K562 (cell line): ENCODE results near the gene VSTM5. TPM values are rescaled to one million over a fixed set of nuclear protein-coding genes. Genes with fewer than 3 reads are reported as not detected.

Experiments used
- ATAC-seq: fragments of 200-7000 bp; cut with Tn5 transposase; 3 replicates; pipeline ENCODE4 v1.9.1; 2020; ENCODE audit warnings: moderate library complexity
- Bru-seq: library from RNA; stranded (reverse); fragments of 400-500 nt; gene quantifications from one replicate; lab custom pipeline; 2021; lab: Mats Ljungman, UMichigan
- BruChase-seq, 2 experiments: library from RNA; stranded (reverse); fragments of 400-500 nt; gene quantifications; one replicate each; lab custom pipeline; 2021; lab: Mats Ljungman, UMichigan
- BruUV-seq: library from RNA; stranded (reverse); fragments of 400-500 nt; replicated peaks from 2 replicates; lab custom pipeline; 2021; lab: Mats Ljungman, UMichigan
- CTCF ChIA-PET: fragments of 300-600 bp; formaldehyde crosslinking; extraction: SDS; loops from one replicate; lab custom pipeline; 2021; ENCODE audit warnings: low intra/inter-chr PET ratio; lab: Yijun Ruan, JAX
- POLR2A ChIA-PET: fragments of 300-600, 350-650 bp; sonication (Branson Sonifier 250); formaldehyde crosslinking; extraction: SDS; loops from one replicate; lab custom pipeline; 2021; ENCODE audit warnings: antibody characterized with exemption, inconsistent platforms; lab: Yijun Ruan, JAX
- DNase-seq, 4 experiments: peaks; one replicate each; pipeline versions ENCODE4 v3.0.0 to v3.0.0-alpha.2; 2011 to 2018; ENCODE audit warnings: low spot score in 3 of 4, mixed read lengths in 3 of 4; ENCODE audit errors: extremely low read depth in 1 of 4
- FAIRE-seq: peaks from 2 replicates; lab custom pipeline; 2011; peaks lifted over from hg19 to GRCh38; lab: Jason Lieb, UNC
- H2AFZ ChIP-seq: 2 replicates; pipeline ENCODE4 v1.6.0; 2011; ENCODE audit warnings: low read depth, low read length, control low read depth, inconsistent platforms
- H3K27ac ChIP-seq: fragments of 200-600 bp; 3 replicates; pipeline ENCODE4 v1.8.0; 2011; ENCODE audit warnings: low read depth, mild to moderate bottlenecking, control low read depth, inconsistent platforms, low read length, moderate library complexity, mixed read lengths; ENCODE audit errors: extremely low read depth
- H3K27me3 ChIP-seq, 2 experiments: fragments of 300-600 bp in 1 of 2; 2 replicates in 1 of 2; 3 replicates in 1 of 2; pipeline versions ENCODE4 v1.6.0 to v1.8.0; 2011; ENCODE audit warnings: inconsistent platforms in 2 of 2, low read length in 2 of 2, mild to moderate bottlenecking in 1 of 2, mixed read lengths in 1 of 2, moderate library complexity in 1 of 2; ENCODE audit not compliant: control insufficient read depth in 2 of 2, insufficient read depth in 2 of 2
- H3K36me3 ChIP-seq: fragments of 300-600 bp; 3 replicates; pipeline ENCODE4 v1.8.0; 2011; ENCODE audit warnings: mild to moderate bottlenecking, low read length, inconsistent platforms; ENCODE audit not compliant: control insufficient read depth, insufficient read depth
- H3K4me1 ChIP-seq, 2 experiments: fragments of 200-600 bp in 1 of 2; replicated peaks in 1 of 2; 2 replicates in 1 of 2; 3 replicates in 1 of 2; pipeline versions ENCODE4 v1.5.1 to v1.8.0; 2011; ENCODE audit warnings: inconsistent platforms in 2 of 2, low read length in 2 of 2, mild to moderate bottlenecking in 1 of 2, mixed read lengths in 1 of 2, moderate library complexity in 1 of 2; ENCODE audit not compliant: control insufficient read depth in 2 of 2, insufficient read depth in 2 of 2
- H3K4me2 ChIP-seq: 2 replicates; pipeline ENCODE4 v1.6.1; 2011; ENCODE audit warnings: low read length, control low read depth, inconsistent platforms, mixed read lengths; ENCODE audit not compliant: insufficient read depth
- H3K4me3 ChIP-seq: fragments of 200-600 bp; sonication (generic), shearing (Covaris generic); 2 replicates; pipeline ENCODE4 v1.5.1; 2016; ENCODE audit warnings: control low read depth, inconsistent platforms
- H3K79me2 ChIP-seq: fragments of 200-600 bp; 3 replicates; pipeline ENCODE4 v1.8.0; 2011; ENCODE audit warnings: low read length, inconsistent platforms; ENCODE audit not compliant: control insufficient read depth, insufficient read depth
- H3K9ac ChIP-seq, 2 experiments: 2 replicates each; pipeline versions ENCODE4 v1.6.0 to v1.6.1; 2011; ENCODE audit warnings: low read depth in 2 of 2, low read length in 2 of 2, control low read depth in 1 of 2, inconsistent platforms in 1 of 2, mild to moderate bottlenecking in 1 of 2, mixed read lengths in 1 of 2; ENCODE audit not compliant: insufficient read depth in 1 of 2
- H3K9me1 ChIP-seq: one replicate; pipeline ENCODE4 v1.6.0; 2011; ENCODE audit warnings: inconsistent platforms, mild to moderate bottlenecking, low read length, moderate library complexity; ENCODE audit not compliant: control insufficient read depth, insufficient read depth
- H3K9me3 ChIP-seq: replicated peaks from 2 replicates; pipeline ENCODE4 v1.5.1; 2011; ENCODE audit warnings: low read depth, low read length, inconsistent platforms; ENCODE audit not compliant: control insufficient read depth, insufficient read depth
- H4K20me1 ChIP-seq: replicated peaks from 2 replicates; pipeline ENCODE4 v1.6.1; 2011; ENCODE audit warnings: low read length, inconsistent platforms, mixed read lengths; ENCODE audit not compliant: control insufficient read depth, insufficient read depth
- SFPQ ChIP-seq: fragments of 200-400 bp; formaldehyde crosslinking; IDR thresholded peaks from 2 replicates; pipeline ENCODE4 v1.6.1; 2017; ENCODE audit warnings: mild to moderate bottlenecking, low read depth, low read length, moderate library complexity
- ZNF740 ChIP-seq, 3 experiments: fragments of 200-800 bp in 1 of 3; sonication (Bioruptor generic) in 1 of 3; sonication (generic) in 1 of 3; formaldehyde crosslinking in 1 of 3; IDR thresholded peaks; 2 replicates each; pipeline versions ENCODE4 v1.6.1 to v1.8.0; 2016 to 2022; ENCODE audit warnings: mild to moderate bottlenecking in 2 of 3, missing compliant biosample characterization in 2 of 3, missing genetic modification characterization in 2 of 3, missing genetic modification reagents in 1 of 3
- WGBS: fragments of 100-300 bp; shearing (Covaris generic); methylation state at CpG from one replicate; pipeline ENCODE4 v1.1.6; 2016; ENCODE audit warnings: low coverage, mixed read lengths; ENCODE audit not compliant: insufficient coverage; ENCODE audit errors: missing lambda C conversion rate; 5-methylcytosine and 5-hydroxymethylcytosine counted together
- in situ Hi-C: fragments of 300-500 bp; cut with MboI; formaldehyde crosslinking; loops from 4 replicates; pipeline ENCODE4 v1.15.0; 2018; ENCODE audit warnings: inconsistent platforms, mixed read lengths
- intact Hi-C: fragments of 100-400 bp; cut with micrococcal nuclease; formaldehyde crosslinking; loops from 2 replicates; pipeline ENCODE4 v1.14.2; 2022
- long read RNA-seq, 3 experiments: library from polyadenylated mRNA in 2 of 3; library from RNA in 1 of 3; unstranded in 2 of 3; stranded (forward) in 1 of 3; transcript quantifications; one replicate each; pipeline ENCODE4 v2.0.0, GENCODE V29; 2019 to 2022
- polyA minus RNA-seq, 3 experiments: library from RNA; depleted of rRNA, polyadenylated mRNA; stranded (reverse); fragments of >200 nt; gene quantifications; 2 replicates each; pipeline ENCODE4 v1.2.3, GENCODE V29; 2011
- polyA plus RNA-seq, 8 experiments: library from polyadenylated mRNA; depleted of rRNA in 4 of 8; stranded (reverse) in 5 of 8; unstranded in 3 of 8; fragments of >200 nt; fragmentation: Nextera tagmentation in 2 of 8; fragmentation: Illumina TruSeq in 1 of 8; extraction: Ambion mirVana in 2 of 8; extraction: Trizol in 1 of 8; gene quantifications; 2 replicates each; pipeline versions ENCODE4 v1.2.1 to v1.2.3, GENCODE V29; 2011 to 2014; ENCODE audit warnings: inconsistent platforms in 1 of 8, missing spikeins in 1 of 8
- total RNA-seq, 7 experiments: library from RNA; depleted of rRNA in 6 of 7; stranded (reverse); fragments of >200 nt in 6 of 7; fragmentation: Illumina TruSeq in 2 of 7; extraction: Trizol in 2 of 7; gene quantifications; 2 replicates each; pipeline versions ENCODE4 v1.2.1 to v1.2.3, GENCODE V29; 2011 to 2021; ENCODE audit warnings: low replicate concordance in 1 of 7

Gene VSTM5
- total RNA-seq (2011; cell fraction: chromatin; rRNA removed; ENCODE audit: low replicate concordance): not detected in 2 replicates
- not detected in 2 replicates for total RNA-seq (2011; cell fraction: nucleolus; rRNA removed)
- not detected in 2 replicates for total RNA-seq (2011; cell fraction: nucleoplasm; rRNA removed)
- not detected in 2 replicates for total RNA-seq (2014; rRNA removed)
- not detected in 2 replicates for total RNA-seq (2014; rRNA removed; fragmentation: Illumina TruSeq; extraction: Trizol)
- total RNA-seq (2015; rRNA removed; fragmentation: Illumina TruSeq; extraction: Trizol): not detected in 2 replicates
- not detected in 2 replicates for total RNA-seq (2021)
- not detected in 2 replicates for polyA plus RNA-seq (2011; rRNA removed)
- not detected in 2 replicates for polyA plus RNA-seq (2011; cell fraction: cytosol; rRNA removed)
- polyA plus RNA-seq (2011; cell fraction: nucleus; rRNA removed): not detected in 2 replicates
- polyA plus RNA-seq (2012): 0.03 TPM in 1 of 2 replicates, not detected in the other
- polyA plus RNA-seq (2014; fragmentation: Illumina TruSeq; extraction: Trizol): not detected in 2 replicates
- polyA plus RNA-seq (2014; fragmentation: Nextera tagmentation; extraction: Ambion mirVana): under 1 TPM in 1 of 2 experiments, not detected in 1; 0.01 TPM
- polyA plus RNA-seq (2014; rRNA removed): not detected in 2 replicates
- not detected in 2 replicates for polyA minus RNA-seq (2011; rRNA and poly(A)+ RNA removed)
- not detected in 2 replicates for polyA minus RNA-seq (2011; cell fraction: cytosol; rRNA and poly(A)+ RNA removed)
- not detected in 2 replicates for polyA minus RNA-seq (2011; cell fraction: nucleus; rRNA and poly(A)+ RNA removed)
- percentile 13 among the genes with signal in this experiment for Bru-seq, nascent RNA
- BruChase-seq, experiment 1, labeled RNA remaining after a 2-hour chase: percentile 14 among the genes with signal in this experiment
- percentile 3 among the genes with signal in this experiment for BruChase-seq, experiment 2, labeled RNA remaining after a 6-hour chase
- long read RNA-seq, experiment 1: 0 reads
- long read RNA-seq, experiment 2: 0 reads
- long read RNA-seq, experiment 3: 0 reads

- peaks cover 5 to 38% of the 10 kb centered on the region in 2 experiments; a peak in 3 of 5 replicates for H3K27me3 ChIP-seq
- TF ChIP-seq SFPQ (no peak), ZNF740 (CRISPR knock-in tag; IDR thresholded peaks at IDR 0.05) (no peak), ZNF740 (tag; IDR thresholded peaks at IDR 0.05) (peak in 1 of 2 experiments; percentile 77; a peak in 2 of 4 replicates)
- H3K27ac ChIP-seq: no peak within 1 kb of the TSS; the same call in 2 of the 3 replicates
- H3K79me2 ChIP-seq: no peaks in the 10 kb centered on the region
- FAIRE-seq (no peak), ATAC-seq (no peak), DNase-seq (no peak)
- peak within 1 kb of the TSS in 1 of 2 experiments; percentile 70; a peak in 2 of 4 replicates for H3K9ac ChIP-seq
- no peaks in the 10 kb centered on the region for H3K9me3 ChIP-seq
- H3K4me3 ChIP-seq: peak within 1 kb of the TSS; percentile 11; the same call in 1 of the 2 replicates
- H2AFZ ChIP-seq: no peak within 1 kb of the TSS
- peak within 1 kb of the TSS; percentile 23; the same call in 1 of the 2 replicates for H3K4me2 ChIP-seq
- peaks cover 4 to 10% of the 10 kb centered on the region in 2 experiments; a peak in 2 of 5 replicates for H3K4me1 ChIP-seq
- in situ Hi-C loops: no loop called here
- no TSS peak for BruUV-seq
- POLR2A ChIA-PET: interaction anchor here (0.5 to 1.2 kb wide), 3 partner anchors 9 to 110 kb away, joined by 3 to 4 read pairs (median 3); no protein-coding TSS in a partner anchor
- CTCF ChIA-PET: no interaction called here
- 0 out of 2 replicates have a peak, but pooled peaks cover 4% of the 10 kb centered on the region for H4K20me1 ChIP-seq
- no peaks in the 10 kb centered on the region for H3K36me3 ChIP-seq
- intact Hi-C loops: no loop called here
- H3K9me1 ChIP-seq: no peaks in the 10 kb centered on the region
- WGBS: 30% methylated on average over 2 of the region's 6 CpGs
These were observed at the start of gene VSTM5 for GRCh38 chr11:93850594-93851018. Gene VSTM5, minus strand, starts transcription at chr11:93850618. Its CDS starts 116 bp downstream, at chr11:93850502.
